Dendritic cell treated with granulocyte-macrophage colony-stimulating factor and Interleukin-4, amounts not matched to agents 40 ng/mL and 50 ng/mL, for 4 days (primary cell): ENCODE measurements around the gene ILK.

Source experiments
- H3K27ac Mint-ChIP-seq: one replicate; pipeline ENCODE4 v1.8.0; 2022; ENCODE audit warnings: mild to moderate bottlenecking, mixed read lengths
- H3K27me3 Mint-ChIP-seq: one replicate; pipeline ENCODE4 v1.8.0; 2022; ENCODE audit warnings: mild to moderate bottlenecking, mixed read lengths
- H3K36me3 Mint-ChIP-seq: one replicate; pipeline ENCODE4 v1.8.0; 2022; ENCODE audit warnings: low read depth, mixed read lengths
- H3K4me1 Mint-ChIP-seq: one replicate; pipeline ENCODE4 v1.8.0; 2022; ENCODE audit warnings: low read depth, mixed read lengths
- H3K4me3 Mint-ChIP-seq: one replicate; pipeline ENCODE4 v1.8.0; 2022; ENCODE audit warnings: mild to moderate bottlenecking, moderate library complexity, mixed read lengths
- H3K9me3 Mint-ChIP-seq: one replicate; pipeline ENCODE4 v1.8.0; 2022; ENCODE audit warnings: mixed read lengths
- intact Hi-C: fragments of 100-400 bp; cut with micrococcal nuclease; formaldehyde crosslinking; loops from one replicate; pipeline ENCODE4 v1.15.0; 2022

ILK gene

DNA sequence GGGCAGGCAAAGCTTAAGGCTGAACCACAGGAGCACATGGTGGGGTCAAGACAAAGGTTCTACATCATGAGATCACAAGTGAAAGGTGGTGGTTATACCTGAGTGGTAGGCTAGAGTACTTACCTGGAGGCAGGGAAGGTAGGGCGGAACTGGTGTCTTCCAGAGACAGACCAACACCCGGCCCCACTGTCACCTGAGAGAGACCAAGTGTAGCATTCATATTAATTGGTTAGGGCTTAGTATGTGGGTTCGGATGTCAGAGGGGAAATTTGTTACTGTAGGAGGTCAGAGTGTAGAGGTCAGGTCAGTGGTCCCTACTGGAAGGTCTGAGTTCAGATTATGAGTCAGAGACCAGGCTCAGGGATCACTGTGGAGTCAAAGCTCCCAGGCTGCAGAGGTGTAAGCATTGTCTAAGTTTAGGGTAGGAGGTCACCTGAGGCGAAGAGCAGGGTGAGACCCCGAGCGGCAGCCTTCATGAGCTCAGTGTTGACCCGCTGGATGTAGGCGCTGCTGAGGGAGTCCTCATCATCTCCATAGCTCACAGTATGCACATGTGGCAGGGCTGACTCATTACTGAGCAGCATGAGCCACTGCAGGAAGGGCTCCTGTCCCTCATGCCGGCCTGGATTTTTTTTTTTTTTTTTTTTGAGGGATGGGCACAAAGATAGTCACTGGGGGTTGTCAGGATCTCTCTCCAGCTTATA, 12.5 kb downstream of the ILK start:
- intact Hi-C loops: loop anchor here (5.0 kb wide), 1 partner anchor 134 kb away; the partner anchor contains the start of genes ARFIP2 and TIMM10B
- peak overlapping the region; percentile 32 for H3K4me3 Mint-ChIP-seq

GRCh38 chr11:6616596-6617250, 13.1 kb downstream of the ILK start:
- Mint-ChIP-seq H3K4me3 (peak overlapping the region; percentile 34), H3K27me3 (peaks cover 1% of the 10 kb centered on the region), H3K9me3 (no peaks in the 10 kb centered on the region), H3K27ac (no peak overlapping the region), H3K4me1 (peaks cover 4% of the 10 kb centered on the region), H3K36me3 (peaks cover under 1% of the 10 kb centered on the region)
- intact Hi-C loops: loop anchor here (5.0 kb wide), 1 partner anchor 134 kb away; the partner anchor contains the start of genes ARFIP2 and TIMM10B

More for the DNA sequence above, 12.5 kb downstream of the ILK start:
- H3K9me3 Mint-ChIP-seq: no peaks in the 10 kb centered on the region
- H3K4me1 Mint-ChIP-seq: peaks cover 6% of the 10 kb centered on the region
- no peaks in the 10 kb centered on the region for H3K27me3 Mint-ChIP-seq
- peaks cover 7% of the 10 kb centered on the region for H3K36me3 Mint-ChIP-seq
- H3K27ac Mint-ChIP-seq: no peak overlapping the region

- intact Hi-C loops: loop anchor here (5.0 kb wide), 1 partner anchor 135 kb away; the partner anchor contains the start of genes ARFIP2 and TIMM10B
- Mint-ChIP-seq H3K4me1 (peaks cover 6% of the 10 kb centered on the region), H3K27me3 (peaks cover 2% of the 10 kb centered on the region), H3K27ac (no peak overlapping the region), H3K4me3 (no peak overlapping the region), H3K9me3 (no peaks in the 10 kb centered on the region), H3K36me3 (no peaks in the 10 kb centered on the region)
Observed at GRCh38 chr11:6617315-6617781, 13.8 kb downstream of the ILK start.

- H3K9me3 Mint-ChIP-seq: no peaks in the 10 kb centered on the region
- intact Hi-C loops: loop anchor here (1.0 to 5.0 kb wide), 4 partner anchors 14 to 136 kb away; partner anchors contain the start of genes ARFIP2, MRPL17 and TIMM10B
- H3K36me3 Mint-ChIP-seq: no peaks in the 10 kb centered on the region
- H3K4me3 Mint-ChIP-seq: no peak overlapping the region
- H3K27ac Mint-ChIP-seq: no peak overlapping the region
- peaks cover 6% of the 10 kb centered on the region for H3K4me1 Mint-ChIP-seq
- H3K27me3 Mint-ChIP-seq: peaks cover 2% of the 10 kb centered on the region
Observed at GRCh38 chr11:6618117-6619003, 14.8 kb downstream of the ILK start.

GRCh38 chr11:6619004-6619745, 15.6 kb downstream of the ILK start, which contains the start of gene TPP1:
TSS of gene TPP1 (minus strand) at chr11:6619422. CDS start at chr11:6619400, 22 bp downstream.
- Mint-ChIP-seq H3K4me1 (peaks cover 6% of the 10 kb centered on the region), H3K9me3 (no peaks in the 10 kb centered on the region), H3K27me3 (peaks cover 2% of the 10 kb centered on the region), H3K27ac (no peak within 1 kb of the TSS), H3K4me3 (no peak within 1 kb of the TSS), H3K36me3 (no peaks in the 10 kb centered on the region)
- intact Hi-C loops: loop anchor here (1.0 to 5.0 kb wide), 3 partner anchors 15 to 137 kb away; partner anchors contain the start of genes ARFIP2 and TIMM10B

GRCh38 chr11:6620636-6621035, 17.1 kb downstream of the ILK start:
- Mint-ChIP-seq H3K4me3 (no peak overlapping the region), H3K36me3 (no peaks in the 10 kb centered on the region), H3K9me3 (no peaks in the 10 kb centered on the region), H3K27ac (no peak overlapping the region), H3K4me1 (peaks cover 6% of the 10 kb centered on the region), H3K27me3 (peaks cover 2% of the 10 kb centered on the region)
- intact Hi-C loops: no loop called here

DNA sequence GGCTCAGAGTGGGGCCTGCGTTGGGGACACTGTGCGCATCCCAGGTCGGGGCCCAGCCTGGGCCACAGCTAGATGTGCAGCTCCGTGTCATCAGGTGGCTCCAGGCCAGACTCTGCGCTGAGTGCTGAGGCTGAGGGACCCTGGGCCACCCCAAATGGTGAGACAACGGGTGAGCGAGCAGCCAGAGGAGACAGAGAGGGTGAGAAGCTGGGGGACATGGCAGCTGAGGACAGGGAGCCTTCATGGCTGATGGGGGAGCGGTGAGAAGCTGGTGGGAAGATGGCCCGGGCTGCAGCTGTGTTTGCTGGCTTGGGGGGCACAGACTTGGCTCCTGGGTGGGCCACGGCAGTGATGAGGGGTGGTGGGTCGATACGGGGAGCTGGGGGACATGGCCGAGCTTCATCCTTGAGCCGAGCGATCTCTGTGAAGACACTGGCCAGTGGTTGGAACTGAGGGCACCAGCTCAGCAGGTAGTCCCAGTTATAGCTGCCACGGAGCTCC, 18.2 kb downstream of the ILK start:
- peaks cover 6% of the 10 kb centered on the region for H3K4me1 Mint-ChIP-seq
- intact Hi-C loops: no loop called here
- H3K27me3 Mint-ChIP-seq: peaks cover 2% of the 10 kb centered on the region
- H3K4me3 Mint-ChIP-seq: no peak overlapping the region
- no peaks in the 10 kb centered on the region for H3K9me3 Mint-ChIP-seq
- no peaks in the 10 kb centered on the region for H3K36me3 Mint-ChIP-seq
- no peak overlapping the region for H3K27ac Mint-ChIP-seq

DNA sequence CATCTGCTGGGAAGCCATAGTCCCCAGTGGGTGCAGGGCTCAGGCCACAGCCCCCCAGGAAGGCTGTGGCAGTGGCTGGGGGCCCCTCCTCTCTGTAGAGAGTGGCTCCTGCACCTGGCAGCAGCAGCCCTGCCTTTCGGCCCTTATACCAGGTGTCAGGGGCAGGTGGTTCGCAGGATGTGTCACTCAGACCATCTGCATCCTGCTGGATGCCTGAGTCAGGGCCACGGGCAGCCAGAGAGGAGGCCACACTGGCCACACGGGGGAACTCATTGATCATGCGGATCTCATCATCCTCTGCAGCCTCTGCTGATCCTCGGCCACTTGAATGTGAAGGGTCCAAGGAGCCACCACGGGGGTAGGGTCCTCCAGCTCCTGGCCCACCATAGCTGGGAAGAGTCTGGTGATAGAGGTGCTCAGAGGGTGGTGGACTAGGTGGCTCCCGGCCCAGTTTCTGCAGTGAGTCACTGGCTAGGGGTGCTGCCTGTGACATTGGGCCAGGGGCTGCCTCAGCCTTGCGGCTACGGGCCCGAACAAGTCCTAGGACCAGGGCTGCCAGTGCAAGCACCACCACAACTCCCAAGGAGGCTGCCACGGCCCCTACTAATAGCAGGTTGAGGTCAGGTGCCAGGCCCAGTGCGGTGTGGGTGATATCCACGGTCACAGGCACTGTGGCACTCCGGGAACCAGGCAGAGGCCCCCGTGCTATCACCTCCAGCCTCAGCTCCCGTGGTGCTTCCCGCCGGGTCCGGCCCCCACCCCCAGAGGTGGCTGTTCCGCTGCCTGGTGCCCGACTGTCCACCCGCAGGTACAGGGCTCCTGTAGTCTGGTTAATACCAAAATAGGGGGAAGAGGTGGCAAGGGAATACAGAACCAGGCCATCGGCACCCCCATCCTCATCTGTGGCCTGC, 18.9 kb downstream of the ILK start:
- H3K27ac Mint-ChIP-seq: no peak overlapping the region
- peaks cover 2% of the 10 kb centered on the region for H3K27me3 Mint-ChIP-seq
- H3K36me3 Mint-ChIP-seq: no peaks in the 10 kb centered on the region
- intact Hi-C loops: no loop called here
- no peaks in the 10 kb centered on the region for H3K9me3 Mint-ChIP-seq
- no peak overlapping the region for H3K4me3 Mint-ChIP-seq
- H3K4me1 Mint-ChIP-seq: peaks cover 12% of the 10 kb centered on the region

GRCh38 chr11:6623391-6624363, 20.1 kb downstream of the ILK start:
- H3K27ac Mint-ChIP-seq: no peak overlapping the region
- H3K4me1 Mint-ChIP-seq: peaks cover 20% of the 10 kb centered on the region
- H3K27me3 Mint-ChIP-seq: peaks cover 2% of the 10 kb centered on the region
- intact Hi-C loops: no loop called here
- H3K9me3 Mint-ChIP-seq: no peaks in the 10 kb centered on the region
- H3K4me3 Mint-ChIP-seq: no peak overlapping the region
- no peaks in the 10 kb centered on the region for H3K36me3 Mint-ChIP-seq

DNA sequence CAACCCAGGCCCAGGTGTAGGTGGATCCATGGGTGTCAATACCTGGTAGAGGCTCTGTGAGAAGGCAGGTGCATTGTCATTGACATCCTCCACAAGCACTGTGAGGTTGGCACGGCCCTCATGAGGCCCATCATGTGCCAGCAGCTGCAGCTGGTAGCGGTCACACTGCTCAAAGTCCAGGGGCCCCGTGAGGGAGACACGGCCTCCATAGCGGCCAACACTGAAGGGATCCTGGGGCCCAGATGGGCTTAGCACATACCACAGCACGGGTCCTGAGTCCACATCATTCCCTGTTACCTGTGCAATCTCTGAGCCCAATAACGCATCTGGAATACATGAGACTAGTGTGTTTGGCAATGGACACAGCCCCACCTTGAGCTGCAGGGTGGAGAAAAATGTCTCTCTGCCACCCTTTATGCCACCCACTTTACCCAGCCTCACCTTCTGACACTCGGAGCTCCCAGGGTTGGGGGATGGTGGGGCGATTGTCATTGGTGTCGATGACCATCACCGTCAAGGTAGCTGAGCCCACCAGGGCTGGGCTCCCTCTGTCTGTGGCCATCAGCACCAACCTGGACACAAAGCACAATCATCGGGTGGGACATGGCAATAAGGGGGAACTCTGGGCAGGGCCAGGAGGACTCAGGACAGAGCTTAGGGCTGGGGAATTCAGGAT, 21.7 kb downstream of the ILK start:
- peaks cover 20% of the 10 kb centered on the region for H3K4me1 Mint-ChIP-seq
- H3K27ac Mint-ChIP-seq: no peak overlapping the region
- H3K36me3 Mint-ChIP-seq: no peaks in the 10 kb centered on the region
- no peak overlapping the region for H3K4me3 Mint-ChIP-seq
- intact Hi-C loops: no loop called here
- H3K9me3 Mint-ChIP-seq: no peaks in the 10 kb centered on the region
- H3K27me3 Mint-ChIP-seq: peaks cover 2% of the 10 kb centered on the region

- Mint-ChIP-seq H3K4me1 (peaks cover 20% of the 10 kb centered on the region), H3K4me3 (no peak overlapping the region), H3K9me3 (no peaks in the 10 kb centered on the region), H3K27me3 (peaks cover 2% of the 10 kb centered on the region), H3K27ac (no peak overlapping the region), H3K36me3 (no peaks in the 10 kb centered on the region)
- intact Hi-C loops: no loop called here
Observed at GRCh38 chr11:6625832-6626420, 22.4 kb downstream of the ILK start.
